GM18868 (cell line): ENCODE data around the gene RASSF7.
A peak's percentile ranks its signal among the peaks of the same experiment; 100 is the strongest.
"Not testable (repeated sequence)": the region's sequence is repeated elsewhere in the genome, so short reads cannot be mapped to it uniquely, and the experiment has no call there.

Source experiments
- ATAC-seq: cut with Tn5 transposase; IDR thresholded peaks from one replicate; pipeline ENCODE4 v1.9.1; 2021; ENCODE audit warnings: mild to moderate bottlenecking, moderate library complexity; ENCODE audit not compliant: unreplicated experiment

The RASSF7 gene, protein sequence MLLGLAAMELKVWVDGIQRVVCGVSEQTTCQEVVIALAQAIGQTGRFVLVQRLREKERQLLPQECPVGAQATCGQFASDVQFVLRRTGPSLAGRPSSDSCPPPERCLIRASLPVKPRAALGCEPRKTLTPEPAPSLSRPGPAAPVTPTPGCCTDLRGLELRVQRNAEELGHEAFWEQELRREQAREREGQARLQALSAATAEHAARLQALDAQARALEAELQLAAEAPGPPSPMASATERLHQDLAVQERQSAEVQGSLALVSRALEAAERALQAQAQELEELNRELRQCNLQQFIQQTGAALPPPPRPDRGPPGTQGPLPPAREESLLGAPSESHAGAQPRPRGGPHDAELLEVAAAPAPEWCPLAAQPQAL

DNA sequence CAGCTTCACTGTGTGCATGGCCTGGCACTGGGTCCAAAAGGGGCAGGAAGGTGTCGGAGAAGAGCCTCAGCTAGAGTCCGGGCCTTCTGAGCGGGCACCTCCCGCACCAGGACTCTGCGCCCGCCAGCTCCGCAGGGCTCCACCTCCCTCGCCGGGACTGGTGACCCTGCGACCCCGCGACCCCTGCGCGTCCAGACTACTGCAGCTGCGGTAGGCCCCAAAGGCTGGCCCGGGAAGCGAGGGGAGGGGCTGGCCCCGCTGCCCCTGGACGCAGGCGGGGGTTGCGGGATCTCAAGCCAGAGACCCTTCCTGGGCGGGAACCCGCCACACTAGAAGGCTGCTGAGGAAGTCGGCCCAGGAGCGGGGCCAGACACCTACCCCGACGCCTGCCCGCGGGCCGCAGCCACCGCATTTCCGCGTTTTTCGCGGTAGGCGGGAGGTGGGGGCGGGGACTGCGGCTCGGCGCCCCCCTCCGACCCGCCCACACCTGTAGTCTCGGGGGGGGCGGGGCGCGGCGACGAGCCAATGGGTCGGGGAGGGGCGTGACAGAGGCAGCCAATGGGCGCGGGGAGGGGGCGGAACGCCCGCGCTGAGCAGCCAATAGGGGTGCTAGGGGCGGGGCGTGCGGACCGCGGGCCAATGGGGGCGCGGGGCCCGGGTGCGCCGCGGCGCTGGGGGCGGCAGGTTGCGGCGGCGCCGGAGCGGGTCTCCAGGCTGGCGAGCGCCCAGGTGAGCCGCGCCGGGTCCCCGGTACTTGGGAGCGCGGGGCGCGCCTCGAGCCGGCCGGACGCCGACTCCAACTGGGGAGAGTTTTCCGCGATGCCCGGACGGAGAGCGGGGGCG lies at the start of gene RASSF7, which contains the start of gene LMNTD2:
TSS of gene RASSF7 (plus strand) at position 666 of the 843 bp plus-strand sequence. CDS start 799 bp downstream, outside the sequence.
TSS of gene LMNTD2 (minus strand) at position 434 of the 843 bp plus-strand sequence. CDS start at position 412, 22 bp downstream.
- peak; percentile 85 for ATAC-seq

DNA sequence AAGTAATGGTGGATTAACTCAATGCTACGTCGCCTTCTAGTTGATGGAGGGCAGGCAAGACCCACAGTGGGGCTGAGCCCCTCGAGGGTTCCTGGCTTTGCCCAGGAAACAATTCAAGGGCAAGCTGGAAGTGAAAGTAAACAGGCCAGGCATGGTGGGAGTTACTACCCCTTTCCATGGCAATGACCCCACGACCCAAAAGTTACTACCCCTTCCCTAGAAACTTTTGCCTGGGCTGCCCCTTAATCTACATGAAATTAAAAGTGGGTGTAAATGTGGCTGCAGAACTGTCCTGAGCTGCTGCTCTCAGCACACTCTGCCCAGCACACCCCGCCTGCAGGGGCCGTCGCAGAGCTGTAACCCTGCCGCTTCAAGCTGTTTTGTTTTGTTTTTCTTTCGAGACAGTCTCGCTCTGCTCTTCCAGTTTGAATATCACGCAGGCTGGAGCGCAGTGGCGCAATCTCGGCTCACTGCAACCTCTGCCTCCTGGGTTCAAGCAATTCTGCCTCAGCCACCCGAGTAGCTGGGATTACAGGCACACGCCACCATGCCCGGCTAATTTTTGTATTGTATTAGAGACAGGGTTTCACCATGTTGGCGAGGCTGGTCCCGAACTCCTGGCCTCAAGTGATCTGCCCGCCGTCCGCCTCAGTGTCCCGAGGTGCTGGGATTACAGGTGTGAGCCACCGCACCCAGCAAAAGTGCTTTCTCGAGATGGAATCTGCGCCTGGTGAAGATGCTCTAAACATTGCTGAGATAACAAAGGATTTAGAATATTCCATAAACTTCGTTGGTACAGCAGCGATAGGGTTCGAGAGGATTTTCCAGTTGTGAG lies 47.8 kb upstream of the RASSF7 start:
- no peak for ATAC-seq

DNA sequence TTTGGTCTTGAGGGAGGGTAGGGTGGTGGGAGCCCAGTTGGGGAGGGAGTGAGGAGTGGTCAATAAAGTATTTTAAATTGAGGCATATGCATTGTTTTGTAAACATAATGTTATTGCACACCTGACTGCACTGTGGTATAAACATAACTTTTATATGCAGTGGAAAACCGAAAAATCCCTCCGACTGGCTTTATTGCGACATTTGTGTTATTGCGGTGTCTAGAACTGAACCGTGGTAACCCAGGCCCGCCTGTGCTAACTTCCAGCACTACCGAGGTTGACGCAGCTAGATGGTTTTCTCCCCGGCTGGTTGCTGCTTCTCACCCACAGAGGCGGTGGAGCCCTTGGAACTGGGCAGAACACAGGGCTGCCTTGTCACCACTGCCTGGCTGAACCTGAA lies 46.2 kb upstream of the RASSF7 start:
- ATAC-seq, result no peak

DNA sequence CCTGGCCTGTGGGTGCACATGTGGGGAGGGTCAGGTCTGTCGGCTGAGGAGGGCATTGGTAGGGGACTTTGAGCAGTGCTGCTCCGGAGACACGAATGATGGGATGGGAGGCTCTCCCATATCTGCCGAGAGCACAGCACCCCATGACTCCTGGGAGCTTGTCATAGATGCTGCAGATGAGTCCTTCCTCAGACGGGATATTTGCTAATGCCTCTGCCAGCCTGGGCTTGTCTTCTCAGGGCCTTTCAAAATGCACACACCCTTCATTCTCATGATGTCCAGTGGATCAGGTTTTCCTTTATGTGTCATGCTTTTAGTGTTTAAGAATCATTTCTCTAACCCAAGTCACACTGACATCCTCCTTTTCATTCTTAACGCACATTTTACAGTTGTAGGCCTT lies 45.6 kb upstream of the RASSF7 start:
- no peak for ATAC-seq

DNA sequence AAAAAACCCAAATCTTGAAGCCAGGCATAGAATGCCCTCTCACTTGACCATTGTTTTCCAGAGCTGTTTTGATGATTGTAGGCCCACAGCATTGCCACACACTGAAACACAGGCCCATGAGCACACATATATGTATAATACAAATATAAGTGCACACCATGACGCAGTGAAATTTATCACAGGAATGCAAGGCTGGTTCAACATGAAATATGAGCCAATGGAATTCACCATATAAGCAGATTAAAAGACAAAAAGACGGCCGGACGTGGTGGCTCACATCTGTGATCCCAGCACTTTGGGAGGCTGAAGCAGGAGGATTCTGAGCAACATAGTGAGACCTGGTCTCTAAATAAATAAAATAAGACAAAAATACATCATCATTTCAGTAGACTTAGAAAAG lies 44.4 kb upstream of the RASSF7 start:
- ATAC-seq, result no peak

DNA sequence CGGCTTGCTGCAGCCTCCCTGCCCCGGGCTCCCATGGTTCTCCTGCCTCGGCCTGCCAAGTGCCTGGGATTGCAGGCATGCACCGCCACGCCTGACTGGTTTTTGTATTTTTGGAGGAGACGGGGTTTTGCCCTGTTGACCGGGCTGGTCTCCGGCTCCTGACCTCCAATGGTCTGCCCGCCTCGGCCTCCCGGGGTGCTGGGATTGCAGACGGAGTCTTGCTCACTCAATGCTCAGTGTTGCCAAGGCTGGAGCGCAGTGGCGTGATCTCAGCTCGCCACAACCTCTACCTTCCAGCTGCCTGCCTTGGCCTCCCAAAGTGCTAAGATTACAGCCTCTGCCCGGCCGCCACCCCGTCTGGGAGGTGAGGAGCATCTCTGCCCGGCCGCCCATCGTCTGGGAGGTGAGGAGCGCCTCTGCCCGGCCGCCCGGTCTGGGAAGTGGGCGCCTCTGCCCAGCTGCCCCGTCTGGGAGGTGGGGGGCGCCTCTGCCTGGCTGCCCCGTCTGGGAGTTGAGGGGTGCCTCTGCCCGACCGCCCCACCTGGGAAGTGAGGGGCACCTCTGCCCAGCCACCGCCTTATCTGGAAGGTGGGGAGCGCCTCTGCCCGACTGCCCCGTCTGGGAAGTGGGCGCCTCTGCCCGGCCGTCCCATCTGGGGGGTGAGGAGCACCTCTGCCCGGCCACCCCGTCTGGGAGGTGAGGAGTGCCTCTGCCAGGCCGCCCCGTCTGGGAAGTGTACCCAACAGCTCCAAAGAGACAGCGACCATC lies 43.7 kb upstream of the RASSF7 start:
- not testable (repeated sequence) for ATAC-seq

DNA sequence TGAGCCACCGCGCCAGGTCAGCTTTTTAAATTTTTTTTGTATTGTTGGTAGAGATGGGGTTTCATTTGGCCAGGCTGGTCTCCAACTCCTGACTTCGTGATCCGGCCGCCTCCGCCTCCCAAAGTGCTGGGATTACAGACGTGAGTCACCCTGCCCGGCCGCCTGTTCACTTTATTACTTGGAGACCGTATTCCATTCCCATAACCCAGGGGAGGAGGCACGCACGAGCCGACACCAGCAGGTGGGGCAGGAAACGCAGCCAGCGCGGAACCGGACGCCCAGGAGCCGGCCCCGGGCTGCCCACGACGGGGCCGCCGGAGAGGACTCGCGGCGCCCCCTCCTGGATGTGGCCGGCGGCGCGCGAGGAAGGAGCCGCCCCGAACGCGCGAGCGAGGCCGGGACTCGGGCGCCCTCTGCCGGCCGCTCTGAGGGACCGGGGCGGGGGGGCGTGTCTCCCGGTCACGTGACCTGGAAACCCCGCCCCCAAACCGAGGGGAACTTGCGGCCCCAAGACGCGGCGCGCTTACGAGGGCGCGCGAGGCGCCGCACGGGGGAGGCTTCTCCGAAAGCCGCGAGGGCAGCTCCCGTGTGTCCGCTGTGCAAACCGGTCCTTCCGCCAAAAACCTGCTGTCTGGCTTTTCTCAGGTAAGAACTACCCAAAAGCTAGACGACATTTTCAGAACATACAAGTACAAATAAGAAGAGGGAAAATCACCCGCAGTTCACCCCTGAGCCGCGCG lies 42.1 kb upstream of the RASSF7 start:
- peak; percentile 52 for ATAC-seq

DNA sequence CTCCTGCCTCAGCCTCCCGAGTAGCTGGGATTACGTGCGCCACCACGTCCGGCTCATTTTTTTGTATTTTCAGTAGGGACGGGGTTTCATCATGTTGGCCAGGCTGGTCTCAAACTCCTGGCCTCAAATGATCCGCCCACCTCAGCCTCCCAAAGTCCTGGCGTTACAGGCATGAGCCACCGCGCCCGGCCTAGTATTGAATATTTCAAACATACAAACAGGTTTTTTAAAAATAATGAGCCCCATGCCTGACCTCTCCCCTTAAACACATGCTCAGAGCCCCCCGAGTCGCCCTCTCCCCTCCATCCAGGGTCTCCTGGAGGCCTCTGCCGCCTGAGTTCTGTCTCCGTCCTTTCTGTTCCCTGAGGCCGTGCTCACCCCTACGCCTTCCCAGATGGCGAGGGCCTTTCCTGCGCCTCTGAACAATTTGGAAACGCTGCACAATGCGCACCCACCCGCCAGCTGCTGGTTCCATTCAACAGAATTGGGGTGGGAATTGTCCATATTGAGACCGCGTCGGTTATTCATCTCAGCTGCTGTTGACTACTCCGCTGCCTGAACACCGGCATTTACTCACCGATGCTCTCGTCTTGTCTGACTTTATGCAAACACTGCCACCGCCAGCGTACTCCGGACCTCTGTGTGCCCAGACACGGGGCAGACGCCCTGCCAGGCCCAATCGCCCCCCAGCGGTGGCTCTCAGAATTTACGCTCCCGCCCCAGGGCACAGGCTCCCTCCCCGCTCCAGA lies 40.2 kb upstream of the RASSF7 start:
- no peak for ATAC-seq

DNA sequence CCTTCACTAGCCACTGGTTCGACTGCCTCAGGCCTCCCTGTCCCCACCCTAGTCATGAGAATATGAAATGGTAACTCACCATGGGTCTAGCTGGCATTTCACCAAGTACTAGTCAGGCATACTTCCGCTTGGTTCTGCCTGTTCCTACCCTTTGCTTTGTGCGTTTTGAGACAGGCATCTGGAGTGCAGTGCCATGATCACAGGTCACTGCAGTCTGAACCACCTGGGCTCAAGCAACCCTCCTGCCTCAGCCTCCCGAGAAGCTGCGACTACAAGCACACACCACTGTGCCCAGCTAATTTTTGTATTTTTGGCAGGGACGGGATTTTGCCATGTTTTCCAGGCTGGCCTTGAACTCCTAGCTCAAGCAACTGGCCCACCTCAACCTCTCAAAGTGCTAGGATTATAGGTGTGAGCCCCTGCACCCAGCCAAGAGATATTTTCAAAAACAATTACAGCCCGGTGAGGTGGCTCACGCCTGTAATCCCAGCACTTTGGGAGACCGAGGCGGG lies 39.5 kb upstream of the RASSF7 start:
- ATAC-seq, result no peak

DNA sequence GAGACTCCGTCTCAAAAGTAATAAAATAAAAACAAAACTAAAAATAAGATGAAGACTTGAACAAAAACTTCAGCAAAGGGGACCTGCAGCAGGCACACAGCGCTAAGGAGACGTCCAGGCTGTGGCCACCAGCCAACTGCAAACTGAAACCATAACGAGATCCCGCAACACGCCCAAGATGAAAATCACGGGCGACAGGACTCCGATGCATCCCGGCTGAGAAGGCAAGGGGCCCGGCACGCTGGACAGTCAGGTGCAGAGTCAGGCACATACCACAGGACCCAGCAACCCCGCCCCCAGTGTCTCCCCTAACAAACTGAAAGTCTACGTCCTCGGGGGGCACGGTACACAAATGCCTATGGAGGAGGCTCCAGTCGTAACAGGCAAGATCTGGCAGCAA lies 34.6 kb upstream of the RASSF7 start:
- ATAC-seq, result no peak

DNA sequence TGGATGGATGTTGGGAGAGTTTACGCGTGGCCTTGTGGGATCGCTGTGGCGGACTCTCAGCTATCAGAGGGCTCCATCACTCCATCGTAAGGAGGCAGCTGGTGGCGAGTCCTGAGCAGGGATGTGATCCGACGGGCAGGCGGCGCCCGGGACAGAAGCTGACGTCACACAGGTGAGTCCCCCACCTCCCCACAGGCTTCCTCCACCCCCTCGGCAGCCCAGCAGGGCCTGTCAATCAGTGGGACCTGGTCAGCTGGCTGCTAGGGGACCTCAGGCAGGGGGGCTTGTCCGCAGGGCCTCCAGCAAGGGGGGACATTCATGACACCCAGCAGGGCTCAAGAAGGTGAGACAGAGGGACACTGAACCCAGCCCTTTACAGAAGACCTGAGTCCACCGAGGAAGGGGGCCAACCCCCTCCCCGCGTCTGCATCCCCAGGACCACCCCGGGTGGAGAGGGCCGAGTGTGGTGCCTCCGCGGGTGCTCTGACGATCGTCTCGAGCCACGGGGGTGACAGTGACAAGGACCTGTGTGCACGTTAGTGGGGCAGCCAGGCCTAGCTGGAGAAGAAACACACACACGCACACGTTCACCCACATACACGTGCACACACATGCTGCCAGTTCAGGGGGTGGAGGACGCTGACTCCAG lies 32.5 kb upstream of the RASSF7 start:
- ATAC-seq, result no peak

DNA sequence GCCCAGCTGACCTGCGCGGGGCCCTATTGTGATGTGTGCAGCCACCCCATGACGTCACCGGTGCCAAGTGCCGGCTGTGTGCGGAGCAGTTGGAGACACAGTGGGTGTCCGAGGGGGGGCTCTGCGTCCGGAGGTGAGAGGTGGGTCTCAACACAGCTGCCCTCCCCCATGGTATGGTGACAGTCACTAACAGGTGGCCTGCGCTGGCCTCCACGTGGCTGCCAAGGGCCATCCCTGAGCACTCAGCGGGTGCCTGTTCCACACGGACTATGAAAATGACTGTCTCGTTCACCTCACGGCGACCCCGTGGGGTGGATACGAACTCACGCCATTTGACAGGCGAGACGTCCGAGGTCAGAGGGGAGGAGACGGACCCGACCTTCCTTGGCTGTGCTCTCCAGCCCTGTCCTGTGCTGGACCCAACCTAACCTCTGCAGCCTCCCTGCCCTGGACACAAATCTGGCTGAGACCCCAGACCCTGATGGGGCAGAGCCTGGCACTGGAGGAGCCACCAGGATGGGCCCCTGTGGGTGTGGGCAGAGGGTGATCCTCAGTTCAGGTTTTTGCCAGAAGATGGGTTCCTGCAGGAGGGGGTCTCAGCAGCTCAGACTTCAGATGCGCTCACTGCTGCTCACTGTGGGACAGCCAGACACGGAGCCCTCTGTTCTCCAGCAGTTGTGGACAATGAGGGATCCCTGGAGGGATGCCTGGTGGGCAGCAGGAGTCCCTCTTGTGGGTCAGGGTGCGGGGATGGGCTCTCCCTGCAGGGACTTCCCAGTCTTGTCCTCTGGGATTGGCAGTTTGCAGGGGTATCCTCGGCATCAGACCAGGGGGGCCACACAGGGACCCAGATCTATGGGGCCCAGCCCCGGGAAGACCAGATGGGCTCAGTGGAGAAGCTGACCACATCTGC lies 31.7 kb upstream of the RASSF7 start:
- ATAC-seq, result no peak

DNA sequence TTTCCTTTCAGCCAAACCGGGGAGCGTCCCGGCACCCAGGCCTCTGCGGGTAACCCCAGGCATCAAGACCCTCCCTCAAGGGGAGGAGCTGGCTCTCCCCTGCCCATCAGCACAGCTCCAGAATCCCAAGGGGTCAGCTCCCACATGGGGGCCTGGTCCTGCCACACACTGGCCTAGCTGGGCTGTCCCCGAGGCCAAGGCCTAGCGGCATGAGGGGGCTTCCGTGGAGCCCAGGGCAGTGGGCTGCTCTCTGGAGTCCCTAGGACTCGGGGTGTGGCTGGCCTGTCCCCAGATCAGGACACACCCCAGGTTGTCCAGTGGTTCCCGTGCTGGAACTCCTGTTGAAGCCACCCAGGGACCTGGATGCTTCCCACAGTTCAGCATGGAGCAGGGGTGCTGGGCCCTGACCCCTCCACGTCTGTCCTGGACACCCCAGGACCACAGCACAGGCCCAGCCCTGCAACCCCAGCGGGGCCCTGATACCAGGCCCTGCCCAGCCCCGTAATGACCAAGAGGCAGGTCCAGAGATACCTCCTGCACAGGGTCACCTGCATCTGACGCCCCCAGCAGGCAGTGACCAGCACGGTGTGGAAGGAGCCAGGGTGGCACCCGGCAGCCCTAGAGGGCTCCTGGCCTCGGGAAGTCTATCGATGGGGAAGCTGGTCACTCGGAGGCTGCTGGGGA lies 30.9 kb upstream of the RASSF7 start:
- no peak for ATAC-seq

DNA sequence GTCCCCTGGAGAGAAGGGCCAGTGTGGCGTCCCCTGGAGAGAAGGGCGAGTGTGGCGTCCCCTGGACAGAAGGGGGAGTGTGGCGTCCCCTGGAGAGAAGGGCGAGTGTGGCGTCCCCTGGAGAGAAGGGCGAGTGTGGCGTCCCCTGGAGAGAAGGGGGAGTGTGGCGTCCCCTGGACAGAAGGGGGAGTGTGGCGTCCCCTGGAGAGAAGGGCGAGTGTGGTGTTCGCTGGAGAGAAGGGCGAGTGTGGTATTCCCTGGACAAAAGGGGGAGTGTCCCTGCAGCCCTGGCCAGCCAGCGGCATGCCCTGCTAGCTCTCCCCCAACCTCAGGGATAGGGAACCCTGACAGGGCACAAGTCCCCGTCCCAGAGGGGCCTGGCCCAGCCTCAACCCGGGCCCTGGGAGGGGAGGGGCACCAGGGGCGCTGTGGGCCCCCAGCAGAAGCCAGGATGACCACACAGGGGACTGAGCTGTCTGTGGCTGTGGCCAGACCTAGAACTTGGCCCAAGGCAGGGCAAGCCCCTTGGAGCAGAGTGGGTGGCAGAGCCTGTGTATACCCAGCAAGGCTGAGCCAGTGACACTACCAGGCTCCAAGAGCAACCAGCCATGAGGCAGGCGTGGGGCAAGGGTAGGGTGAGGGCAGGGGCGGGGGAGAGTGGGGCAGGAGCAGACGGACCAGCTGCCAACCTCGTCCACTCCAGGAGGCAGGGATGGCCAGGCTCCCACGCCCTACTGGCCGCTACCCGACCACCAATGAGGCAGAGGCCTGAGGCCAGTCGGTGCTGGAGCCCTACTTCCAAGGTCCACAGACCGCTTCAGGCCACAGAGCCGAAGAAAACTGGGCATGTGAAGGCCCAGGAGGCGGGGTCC lies 29.6 kb upstream of the RASSF7 start:
- no peak for ATAC-seq

DNA sequence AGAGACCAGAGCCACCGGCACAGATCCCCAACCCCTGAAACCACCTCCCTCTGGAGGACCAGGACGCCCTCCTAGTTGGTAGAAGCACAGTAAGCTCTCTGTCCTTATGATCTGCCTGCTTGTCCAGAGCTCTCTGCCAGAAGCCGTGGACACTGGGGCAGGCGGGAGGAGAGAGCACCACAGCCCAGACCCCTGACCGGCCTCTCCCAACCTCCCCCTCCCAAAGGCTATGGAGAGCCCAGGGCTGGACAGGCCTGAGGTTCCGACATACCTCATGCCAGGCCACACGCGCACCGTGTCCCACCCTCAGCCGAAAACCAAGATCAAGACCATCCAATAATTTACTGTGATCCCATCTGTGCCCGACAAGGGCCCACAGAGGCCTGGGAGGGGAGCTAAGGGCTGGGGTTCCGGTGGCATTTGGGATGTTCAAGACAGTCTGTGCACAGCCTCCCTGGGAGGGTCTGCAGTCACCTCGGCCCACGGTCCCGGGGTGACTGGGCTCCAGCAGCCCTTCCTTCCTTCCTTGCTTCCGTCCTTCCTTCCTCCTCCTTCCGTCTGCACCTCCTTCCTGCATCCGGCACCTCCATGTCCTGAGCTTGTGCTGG lies 28.7 kb upstream of the RASSF7 start:
- no peak for ATAC-seq
